DOHH2 (cell line): Measurements from ENCODE around the gene CDC6.

ENCODE experiments used
- EZH2phosphoT487 ChIP-seq: fragments of 200-600 bp; sonication (generic); IDR thresholded peaks from 2 replicates; pipeline ENCODE4 v1.6.1; 2017; ENCODE audit warnings: borderline replicate concordance, mild to moderate bottlenecking, antibody characterized with exemption, low read length, moderate library complexity, mixed read lengths
- TF ChIP-seq, protein P1 (sequence below): fragments of 200-600 bp; sonication (generic); IDR thresholded peaks from one replicate; pipeline ENCODE4 v1.5.1; 2014; ENCODE audit warnings: antibody characterized with exemption, mild to moderate bottlenecking, low read depth, low read length; ENCODE audit not compliant: poor library complexity, severe bottlenecking

DNA sequence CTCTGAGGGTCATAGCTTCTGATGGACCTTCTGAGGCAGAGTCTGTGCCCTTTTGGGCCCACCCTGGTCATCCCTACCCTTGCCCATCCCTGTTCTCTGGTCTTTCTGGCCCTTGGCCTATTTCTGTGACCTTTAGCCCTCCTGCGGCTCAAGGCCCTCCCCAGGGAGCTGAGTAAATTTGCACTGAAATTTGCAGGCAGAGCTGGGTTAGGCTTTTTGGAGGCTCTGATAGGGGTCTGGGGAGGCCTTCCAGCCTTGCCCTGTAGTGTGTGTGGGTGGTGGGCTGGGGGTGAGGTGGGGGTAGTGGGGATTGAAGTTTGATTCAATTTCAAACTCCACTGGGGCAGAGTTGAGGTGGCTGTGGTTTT lies 39.1 kb downstream of the CDC6 start:
- TF ChIP-seq, protein P1, sequence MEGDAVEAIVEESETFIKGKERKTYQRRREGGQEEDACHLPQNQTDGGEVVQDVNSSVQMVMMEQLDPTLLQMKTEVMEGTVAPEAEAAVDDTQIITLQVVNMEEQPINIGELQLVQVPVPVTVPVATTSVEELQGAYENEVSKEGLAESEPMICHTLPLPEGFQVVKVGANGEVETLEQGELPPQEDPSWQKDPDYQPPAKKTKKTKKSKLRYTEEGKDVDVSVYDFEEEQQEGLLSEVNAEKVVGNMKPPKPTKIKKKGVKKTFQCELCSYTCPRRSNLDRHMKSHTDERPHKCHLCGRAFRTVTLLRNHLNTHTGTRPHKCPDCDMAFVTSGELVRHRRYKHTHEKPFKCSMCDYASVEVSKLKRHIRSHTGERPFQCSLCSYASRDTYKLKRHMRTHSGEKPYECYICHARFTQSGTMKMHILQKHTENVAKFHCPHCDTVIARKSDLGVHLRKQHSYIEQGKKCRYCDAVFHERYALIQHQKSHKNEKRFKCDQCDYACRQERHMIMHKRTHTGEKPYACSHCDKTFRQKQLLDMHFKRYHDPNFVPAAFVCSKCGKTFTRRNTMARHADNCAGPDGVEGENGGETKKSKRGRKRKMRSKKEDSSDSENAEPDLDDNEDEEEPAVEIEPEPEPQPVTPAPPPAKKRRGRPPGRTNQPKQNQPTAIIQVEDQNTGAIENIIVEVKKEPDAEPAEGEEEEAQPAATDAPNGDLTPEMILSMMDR, result no peak
- no peak for TF ChIP-seq EZH2phosphoT487
